NCI-H2081 treated with DMSO at 0.1 percent for 48 hours (cell line): ENCODE results near the gene TEKTIP1.
"Not testable (repeated sequence)": the region's sequence is repeated elsewhere in the genome, so short reads cannot be mapped to it uniquely, and the experiment has no call there.

Source experiments
- DNase-seq: peaks from one replicate; lab custom pipeline; 2025; lab: John Stamatoyannopoulos, UW

Gene TEKTIP1

DNA sequence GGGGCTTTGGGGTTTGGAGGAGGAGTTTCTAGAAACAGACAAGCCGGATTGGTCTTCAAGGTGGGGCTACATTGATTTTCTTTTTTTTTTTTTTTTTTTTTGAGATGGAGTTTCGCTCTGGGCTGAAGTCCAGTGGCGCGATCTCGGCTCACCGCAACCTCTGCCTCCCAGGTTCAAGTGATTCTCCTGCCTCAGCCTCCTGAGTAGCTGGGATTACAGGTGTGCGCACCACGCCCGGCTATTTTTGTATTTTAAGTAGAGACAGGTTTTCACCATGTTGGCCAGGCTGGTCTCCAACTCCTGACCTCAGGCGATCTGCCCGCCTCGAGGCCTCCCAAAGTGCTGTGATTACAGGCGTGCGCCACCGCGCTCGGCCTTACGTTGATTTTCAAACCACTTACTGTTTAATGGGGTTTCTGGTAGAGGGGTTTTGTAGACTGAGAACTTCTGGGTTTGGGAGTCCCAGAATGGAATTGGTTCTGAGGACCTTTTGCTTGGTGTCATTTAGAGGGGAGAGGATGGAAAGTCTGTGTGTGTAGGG, 30.8 kb upstream of the TEKTIP1 start:
- not testable (repeated sequence) for DNase-seq

DNA sequence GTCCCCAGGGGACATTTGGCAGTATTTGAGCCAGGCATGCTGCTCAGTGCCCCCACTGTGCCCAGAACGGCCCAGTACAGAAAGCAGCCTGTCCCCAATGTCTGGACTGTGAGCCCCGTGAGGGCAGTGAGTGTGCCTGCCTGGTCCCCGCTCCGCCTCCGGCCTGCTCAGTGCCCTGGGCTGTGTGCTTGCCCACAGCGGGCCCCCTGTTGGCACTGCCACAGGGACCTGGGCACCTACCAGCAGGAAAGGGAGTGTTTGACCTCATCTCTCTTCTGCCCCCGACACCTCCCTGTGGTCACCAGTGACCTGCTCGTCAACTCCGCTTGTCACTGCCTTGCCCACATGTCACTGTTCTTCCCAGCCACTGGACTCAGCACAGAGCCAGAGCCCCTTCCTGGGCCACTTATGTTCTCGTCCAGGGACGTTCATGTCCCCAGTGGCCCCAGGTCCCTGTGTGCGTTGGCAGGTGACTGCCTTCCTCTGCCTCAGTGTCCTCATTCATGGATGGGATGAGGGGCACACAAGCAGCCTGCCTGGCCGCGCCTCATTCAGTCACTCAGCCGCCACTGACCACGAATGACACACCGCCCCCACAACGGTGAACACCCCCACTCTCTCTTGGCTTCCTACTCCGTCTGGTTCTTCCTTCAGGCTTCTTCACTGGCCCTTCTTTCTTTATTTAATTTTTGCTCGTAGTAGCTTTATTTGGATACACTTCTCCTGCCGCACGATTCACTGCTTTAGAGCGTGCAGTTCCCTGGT, 30.0 kb upstream of the TEKTIP1 start:
- no peak for DNase-seq

DNA sequence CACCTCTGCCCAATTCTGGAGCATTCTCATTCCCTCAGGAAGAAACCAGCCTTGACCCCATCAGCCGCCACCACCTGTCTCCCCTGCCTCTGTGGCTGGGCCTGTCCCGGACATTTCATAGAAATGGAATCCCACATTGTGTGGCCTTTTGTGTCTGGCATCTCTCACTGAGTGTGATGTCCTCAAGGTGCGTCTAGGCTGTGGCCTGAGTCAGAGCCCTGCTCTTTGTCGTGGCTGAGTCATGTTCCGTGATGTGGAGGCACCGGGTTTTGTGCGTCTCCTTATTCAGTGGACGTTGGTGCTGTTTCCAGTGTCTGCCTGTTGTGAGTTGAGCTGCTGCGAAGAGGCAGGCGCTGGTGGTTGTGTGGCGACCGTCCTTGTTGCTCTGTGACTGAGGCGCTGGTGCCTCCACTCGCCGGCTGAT, 29.4 kb upstream of the TEKTIP1 start:
- no peak for DNase-seq

GRCh38 chr19:3510727-3511126, 28.2 kb upstream of the TEKTIP1 start:
- DNase-seq, result no peak

- no peak for DNase-seq
Observed at GRCh38 chr19:3511506-3512251, 27.3 kb upstream of the TEKTIP1 start.

GRCh38 chr19:3512562-3513228, 26.3 kb upstream of the TEKTIP1 start:
- DNase-seq, result no peak

DNA sequence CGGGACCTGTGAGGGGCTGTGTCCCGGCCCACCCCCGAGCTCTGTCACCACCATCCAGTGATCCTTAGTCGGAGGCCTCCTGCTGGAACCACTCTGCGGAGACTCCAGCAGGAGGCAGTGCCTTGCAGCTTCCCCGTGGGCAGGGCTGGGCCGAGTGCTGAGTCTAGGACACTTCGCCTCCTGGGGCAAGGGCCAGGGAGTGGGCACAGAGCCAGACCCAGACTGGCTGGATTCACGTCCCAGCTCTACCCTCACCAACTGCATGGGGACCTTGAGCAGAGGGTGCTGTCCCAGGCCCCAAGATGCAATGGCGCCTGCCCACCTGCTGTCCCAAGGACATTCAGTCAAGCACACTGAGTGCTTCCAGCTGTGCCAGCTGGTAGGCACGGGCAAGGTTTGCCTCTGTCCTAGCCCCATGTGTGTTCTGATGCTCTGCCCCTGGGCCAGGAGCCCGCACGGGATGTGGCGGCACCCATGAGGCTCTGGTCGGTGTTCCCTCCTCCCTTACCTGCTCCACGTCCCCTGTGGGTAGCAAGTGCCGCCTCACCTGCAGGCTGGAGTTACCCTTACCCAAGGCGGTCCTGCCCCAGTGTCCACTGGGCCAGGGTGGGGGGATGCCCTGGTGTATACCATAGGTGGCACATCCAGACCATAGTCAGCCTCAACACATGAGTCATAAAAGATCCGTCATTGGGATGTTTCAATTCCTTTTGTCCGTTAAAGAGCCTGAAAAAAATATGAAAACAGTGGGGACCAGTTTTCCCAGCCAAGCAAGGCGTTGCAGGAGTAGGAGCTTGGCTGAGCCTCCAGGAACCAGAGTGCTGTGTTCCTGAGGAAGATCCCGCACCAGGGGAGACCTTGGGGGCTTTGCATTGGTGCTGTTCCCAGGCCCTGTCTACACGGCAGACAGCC, 25.5 kb upstream of the TEKTIP1 start:
- DNase-seq, result no peak

GRCh38 chr19:3514930-3515329, 24.0 kb upstream of the TEKTIP1 start:
- no peak for DNase-seq

- no peak for DNase-seq
Observed at GRCh38 chr19:3515891-3516422, 23.0 kb upstream of the TEKTIP1 start.

- peak; percentile 93 for DNase-seq
Observed at GRCh38 chr19:3516675-3517207, 22.2 kb upstream of the TEKTIP1 start.

- no peak for DNase-seq
Observed at GRCh38 chr19:3517638-3518037, 21.3 kb upstream of the TEKTIP1 start.

DNA sequence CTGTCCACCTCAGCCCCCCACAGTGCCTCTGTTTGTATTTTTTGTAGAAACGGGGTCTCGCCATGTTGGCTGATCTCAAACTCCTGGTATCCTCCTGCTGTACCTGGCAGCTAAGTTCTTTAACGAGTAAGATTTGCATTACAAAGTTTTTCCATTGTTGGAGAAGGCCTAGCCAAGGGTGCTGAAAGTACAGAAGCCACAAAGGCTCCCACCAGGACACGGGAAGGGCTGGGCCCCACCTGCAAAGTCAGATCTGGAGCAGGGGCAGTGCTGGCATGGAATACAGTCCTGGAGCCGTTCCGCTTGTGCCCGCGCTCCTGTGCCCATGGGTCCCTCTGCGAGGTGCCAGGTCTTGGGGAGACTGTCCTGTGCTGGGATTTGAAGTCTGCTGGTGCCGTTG, 20.7 kb upstream of the TEKTIP1 start:
- no peak for DNase-seq

GRCh38 chr19:3518659-3519058, 20.3 kb upstream of the TEKTIP1 start:
- DNase-seq, result no peak

DNA sequence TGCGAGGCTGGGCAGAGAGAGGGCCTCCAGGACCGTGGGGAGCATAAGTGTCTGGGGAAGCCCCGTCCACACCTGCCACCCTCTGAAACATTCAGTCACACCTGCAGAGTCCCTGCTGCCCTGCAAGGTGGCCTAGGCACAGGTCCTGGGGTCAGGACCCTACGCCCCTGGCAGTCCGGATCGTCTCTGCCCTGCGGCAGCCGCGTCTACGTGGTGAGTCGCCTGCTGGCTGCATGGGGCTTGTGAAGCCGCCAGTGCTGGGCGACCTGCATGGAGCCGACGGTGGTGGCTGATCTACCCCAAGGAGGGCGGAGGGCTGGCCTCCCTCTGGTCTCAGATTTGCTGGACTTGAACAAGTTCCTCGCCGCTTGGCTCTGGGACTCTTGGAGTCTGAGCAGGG, 19.8 kb upstream of the TEKTIP1 start:
- DNase-seq, result no peak

- DNase-seq, result no peak
Observed at GRCh38 chr19:3520166-3521103, 18.5 kb upstream of the TEKTIP1 start.

DNA sequence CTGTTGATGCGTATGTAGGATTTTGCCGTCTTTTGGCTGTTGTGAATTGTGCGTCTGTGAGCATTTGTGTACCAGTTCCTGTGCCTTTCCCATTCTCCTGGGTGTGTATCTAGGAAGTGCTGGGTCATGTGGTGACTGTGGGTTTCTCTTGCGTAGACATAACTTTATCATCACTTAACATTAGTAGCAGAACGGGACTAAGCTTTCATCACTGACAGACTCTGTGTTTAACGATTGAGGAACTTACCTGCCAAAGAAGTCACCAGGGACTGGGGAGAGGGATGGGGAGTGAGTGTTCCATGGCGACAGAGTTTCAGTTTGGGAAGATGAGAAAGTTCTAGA, 17.9 kb upstream of the TEKTIP1 start:
- no peak for DNase-seq

GRCh38 chr19:3522421-3523360, 16.3 kb upstream of the TEKTIP1 start:
- DNase-seq, result no peak

DNA sequence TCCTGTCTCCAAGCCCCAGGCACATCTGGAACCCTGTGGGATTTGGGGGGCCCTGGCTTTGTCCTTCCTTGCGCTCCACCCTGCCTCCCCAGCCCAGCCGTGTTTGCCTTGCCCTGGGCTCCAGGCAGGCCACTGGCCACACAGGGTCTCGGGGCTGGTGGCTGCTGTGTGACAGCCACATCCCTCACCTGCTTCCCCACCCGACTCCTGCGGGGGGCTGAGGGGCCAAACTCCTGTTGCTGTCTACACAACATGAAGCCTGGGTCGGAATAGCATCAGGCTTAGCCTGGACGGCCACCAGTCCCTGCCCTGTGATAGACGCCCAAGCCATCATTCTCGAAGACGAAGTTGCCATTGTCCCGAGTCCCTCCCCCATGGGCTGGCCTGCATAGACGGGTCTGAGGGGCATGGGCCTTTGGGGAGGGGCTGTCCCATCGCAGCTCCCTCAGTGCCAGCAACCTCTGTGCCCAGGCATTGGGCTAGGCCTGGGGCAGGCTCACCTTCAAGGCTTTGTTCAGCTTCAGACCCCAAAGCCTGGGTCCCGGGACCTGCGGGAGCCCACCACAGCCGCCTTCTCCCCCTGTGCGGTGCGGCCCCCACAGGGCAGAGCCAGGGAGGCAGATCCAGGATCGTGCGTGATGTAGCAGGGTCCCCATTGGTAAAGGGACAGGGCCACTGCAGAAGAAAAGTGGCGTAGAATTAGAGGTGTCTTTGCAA, 15.5 kb upstream of the TEKTIP1 start:
- no peak for DNase-seq
